WERI-Rb-1 (cell line): Measurements from ENCODE around the gene MAN1A1.

Experiments used
- DNase-seq: peaks from one replicate; pipeline ENCODE4 v3.0.0-alpha.2; 2020
- H3K27ac ChIP-seq: fragments of 250-450 bp; sonication (Bioruptor Pico); 2 replicates; pipeline ENCODE4 v1.5.1; 2020; ENCODE audit warnings: mild to moderate bottlenecking, moderate library complexity
- H3K27me3 ChIP-seq: fragments of 250-450 bp; sonication (Bioruptor Pico); 2 replicates; pipeline ENCODE4 v1.5.1; 2021; ENCODE audit warnings: mild to moderate bottlenecking, low read depth, moderate library complexity; ENCODE audit not compliant: insufficient read depth, severe bottlenecking
- H3K36me3 ChIP-seq: fragments of 250-450 bp; sonication (Bioruptor Pico); 2 replicates; pipeline ENCODE4 v1.5.1; 2020; ENCODE audit warnings: mild to moderate bottlenecking, moderate library complexity
- H3K4me3 ChIP-seq: 2 replicates; pipeline ENCODE4 v1.5.1; 2011; ENCODE audit warnings: low read depth, mild to moderate bottlenecking, control low read depth, low read length
- H3K9me3 ChIP-seq: fragments of 250-450 bp; sonication (Bioruptor Pico); 2 replicates; pipeline ENCODE4 v1.5.1; 2021; ENCODE audit warnings: mild to moderate bottlenecking, moderate library complexity; ENCODE audit not compliant: severe bottlenecking
- TF ChIP-seq, protein P1 (sequence below): IDR thresholded peaks from 2 replicates; pipeline ENCODE4 v1.5.1; 2011; ENCODE audit warnings: low read depth, mild to moderate bottlenecking, control low read depth, inconsistent platforms, low read length

MAN1A1 gene

DNA sequence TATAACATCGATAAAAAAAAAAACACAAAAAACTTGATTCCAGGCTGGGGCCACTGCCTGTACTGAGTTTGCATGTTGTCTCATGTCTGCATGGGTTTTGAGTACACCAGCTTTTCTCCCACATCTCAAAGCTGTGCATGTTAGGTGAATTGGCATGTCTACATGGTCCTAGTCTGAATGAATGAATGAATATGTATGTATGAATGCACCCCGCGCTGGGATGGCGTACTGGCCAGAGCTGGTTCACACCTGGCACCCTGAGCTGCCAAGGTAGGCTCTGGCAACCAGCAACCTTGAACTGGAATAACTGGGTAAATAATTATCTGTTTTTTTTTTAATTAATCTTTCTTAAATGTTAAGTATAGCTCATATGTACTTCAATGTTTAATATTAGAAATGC lies 131.0 kb downstream of the MAN1A1 start:
- no peak overlapping the region for H3K27ac ChIP-seq
- no peak overlapping the region for H3K4me3 ChIP-seq
- DNase-seq: no peak
- no peaks in the 10 kb centered on the region for H3K9me3 ChIP-seq
- no peaks in the 10 kb centered on the region for H3K36me3 ChIP-seq
- TF ChIP-seq, protein P1, sequence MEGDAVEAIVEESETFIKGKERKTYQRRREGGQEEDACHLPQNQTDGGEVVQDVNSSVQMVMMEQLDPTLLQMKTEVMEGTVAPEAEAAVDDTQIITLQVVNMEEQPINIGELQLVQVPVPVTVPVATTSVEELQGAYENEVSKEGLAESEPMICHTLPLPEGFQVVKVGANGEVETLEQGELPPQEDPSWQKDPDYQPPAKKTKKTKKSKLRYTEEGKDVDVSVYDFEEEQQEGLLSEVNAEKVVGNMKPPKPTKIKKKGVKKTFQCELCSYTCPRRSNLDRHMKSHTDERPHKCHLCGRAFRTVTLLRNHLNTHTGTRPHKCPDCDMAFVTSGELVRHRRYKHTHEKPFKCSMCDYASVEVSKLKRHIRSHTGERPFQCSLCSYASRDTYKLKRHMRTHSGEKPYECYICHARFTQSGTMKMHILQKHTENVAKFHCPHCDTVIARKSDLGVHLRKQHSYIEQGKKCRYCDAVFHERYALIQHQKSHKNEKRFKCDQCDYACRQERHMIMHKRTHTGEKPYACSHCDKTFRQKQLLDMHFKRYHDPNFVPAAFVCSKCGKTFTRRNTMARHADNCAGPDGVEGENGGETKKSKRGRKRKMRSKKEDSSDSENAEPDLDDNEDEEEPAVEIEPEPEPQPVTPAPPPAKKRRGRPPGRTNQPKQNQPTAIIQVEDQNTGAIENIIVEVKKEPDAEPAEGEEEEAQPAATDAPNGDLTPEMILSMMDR: no peak
- no peaks in the 10 kb centered on the region for H3K27me3 ChIP-seq

- no peaks in the 10 kb centered on the region for H3K27me3 ChIP-seq
- no peak overlapping the region for H3K27ac ChIP-seq
- TF ChIP-seq, protein P1: no peak
- no peak overlapping the region for H3K4me3 ChIP-seq
- no peaks in the 10 kb centered on the region for H3K9me3 ChIP-seq
- no peak for DNase-seq
- no peaks in the 10 kb centered on the region for H3K36me3 ChIP-seq
These were observed 133.5 kb downstream of the MAN1A1 start for GRCh38 chr6:119215885-119216590.

- Histone ChIP-seq H3K27ac (no peak overlapping the region), H3K9me3 (no peaks in the 10 kb centered on the region), H3K4me3 (no peak overlapping the region), H3K27me3 (no peaks in the 10 kb centered on the region), H3K36me3 (no peaks in the 10 kb centered on the region)
- DNase-seq: no peak
- TF ChIP-seq, protein P1: no peak
These were observed 134.3 kb downstream of the MAN1A1 start for GRCh38 chr6:119215309-119215708.

DNA sequence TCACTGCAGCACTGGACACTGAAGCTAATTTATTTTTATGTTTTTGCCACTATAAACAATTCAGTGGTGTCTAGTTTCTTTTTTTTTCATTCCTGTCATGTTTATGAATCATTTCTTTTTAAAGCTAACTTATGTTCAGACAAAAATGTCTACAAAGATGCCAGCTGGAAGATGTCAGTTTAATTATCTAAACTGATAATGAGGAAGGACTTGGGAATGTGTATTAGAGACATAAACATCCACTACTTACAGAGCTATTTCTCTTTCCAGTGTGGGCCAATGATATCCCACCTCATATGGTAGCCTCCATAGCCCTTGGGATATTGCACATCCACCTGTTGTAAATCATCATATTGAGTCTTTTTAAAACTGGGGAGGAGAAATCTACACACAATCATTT lies 139.0 kb downstream of the MAN1A1 start:
- TF ChIP-seq, protein P1: no peak
- Histone ChIP-seq H3K9me3 (no peaks in the 10 kb centered on the region), H3K27ac (no peak overlapping the region), H3K27me3 (no peaks in the 10 kb centered on the region), H3K36me3 (no peaks in the 10 kb centered on the region), H3K4me3 (no peak overlapping the region)
- no peak for DNase-seq

- Histone ChIP-seq H3K9me3 (no peaks in the 10 kb centered on the region), H3K4me3 (no peak overlapping the region), H3K27me3 (no peaks in the 10 kb centered on the region), H3K36me3 (no peaks in the 10 kb centered on the region), H3K27ac (no peak overlapping the region)
- no peak for DNase-seq
- TF ChIP-seq, protein P1: no peak
These were observed 139.9 kb downstream of the MAN1A1 start for GRCh38 chr6:119209452-119210205.
